WTC11 (cell line): ENCODE results near the gene STX8. TPM values are rescaled to one million over a fixed set of nuclear protein-coding genes. Genes with fewer than 3 reads are reported as not detected.

Experiments
- ATAC-seq: fragments of 200-7000 bp; cut with Tn5 transposase; 2 replicates; pipeline ENCODE4 v1.10.0; 2021; ENCODE audit warnings: mild to moderate bottlenecking, moderate library complexity
- CTCF ChIA-PET: fragments of 300-600 bp; sonication (Branson Sonifier 250); formaldehyde crosslinking; loops from one replicate; lab custom pipeline; 2021; ENCODE audit warnings: antibody characterized with exemption; lab: Charles Lee
- POLR2A ChIA-PET: fragments of 350-600 bp; sonication (Branson Sonifier 250); formaldehyde crosslinking; loops from one replicate; lab custom pipeline; 2021; ENCODE audit warnings: antibody characterized with exemption; lab: Charles Lee
- DNase-seq: peaks from one replicate; pipeline ENCODE4 v3.0.0; 2021; ENCODE audit warnings: low spot score
- H3K27ac Mint-ChIP-seq: 2 replicates; pipeline ENCODE4 v1.8.0; 2021; ENCODE audit warnings: mixed read lengths
- H3K27me3 Mint-ChIP-seq: 2 replicates; pipeline ENCODE4 v1.8.0; 2021; ENCODE audit warnings: low read depth, mild to moderate bottlenecking, moderate library complexity, mixed read lengths
- H3K36me3 Mint-ChIP-seq: 2 replicates; pipeline ENCODE4 v1.8.0; 2021; ENCODE audit warnings: mixed read lengths
- H3K4me1 Mint-ChIP-seq: 2 replicates; pipeline ENCODE4 v1.8.0; 2022; ENCODE audit warnings: mixed read lengths
- H3K4me3 Mint-ChIP-seq: 2 replicates; pipeline ENCODE4 v1.8.0; 2021; ENCODE audit warnings: mild to moderate bottlenecking, moderate library complexity, mixed read lengths
- H3K9me3 Mint-ChIP-seq: 2 replicates; pipeline ENCODE4 v1.8.0; 2021; ENCODE audit warnings: mixed read lengths
- CDX4 ChIP-seq: fragments of 250-450 bp; sonication (Bioruptor Pico); IDR thresholded peaks from 2 replicates; pipeline ENCODE4 v1.9.0; 2021; ENCODE audit warnings: moderate library complexity, mild to moderate bottlenecking, inconsistent platforms, borderline replicate concordance
- CREB1 ChIP-seq: sonication (generic); formaldehyde crosslinking; IDR thresholded peaks from 2 replicates; pipeline ENCODE4 v1.8.0; 2023; ENCODE audit warnings: mild to moderate bottlenecking, missing genetic modification reagents
- E2F1 ChIP-seq: sonication (generic); formaldehyde crosslinking; IDR thresholded peaks from 2 replicates; pipeline ENCODE4 v1.8.0; 2022; ENCODE audit warnings: mild to moderate bottlenecking, missing genetic modification reagents
- EMX1 ChIP-seq: fragments of 250-450 bp; sonication (Bioruptor Pico); IDR thresholded peaks from 2 replicates; pipeline ENCODE4 v1.8.0; 2021; ENCODE audit warnings: mild to moderate bottlenecking
- GABPB1 ChIP-seq: sonication (generic); formaldehyde crosslinking; IDR thresholded peaks from 2 replicates; pipeline ENCODE4 v1.8.1; 2023; ENCODE audit warnings: mild to moderate bottlenecking, missing genetic modification reagents
- HMGA2 ChIP-seq: fragments of 250-450 bp; sonication (Bioruptor Pico); IDR thresholded peaks from 2 replicates; pipeline ENCODE4 v1.4.0; 2021; ENCODE audit warnings: mild to moderate bottlenecking, moderate library complexity
- JUN ChIP-seq: sonication (generic); formaldehyde crosslinking; IDR thresholded peaks from 2 replicates; pipeline ENCODE4 v1.8.0; 2023; ENCODE audit warnings: mild to moderate bottlenecking, missing genetic modification reagents
- NFYB ChIP-seq: sonication (generic); formaldehyde crosslinking; conservative IDR thresholded peaks from 2 replicates; pipeline ENCODE4 v1.8.0; 2022; ENCODE audit warnings: low read depth, missing genetic modification reagents
- PRDM15 ChIP-seq: sonication (generic); formaldehyde crosslinking; IDR thresholded peaks from 2 replicates; pipeline ENCODE4 v1.8.0; 2022; ENCODE audit warnings: missing genetic modification reagents
- TEAD1 ChIP-seq: sonication (generic); formaldehyde crosslinking; IDR thresholded peaks from 2 replicates; pipeline ENCODE4 v1.8.0; 2022; ENCODE audit warnings: mild to moderate bottlenecking, missing genetic modification reagents
- USF1 ChIP-seq: sonication (generic); formaldehyde crosslinking; IDR thresholded peaks from 2 replicates; pipeline ENCODE4 v1.8.0; 2022; ENCODE audit warnings: mild to moderate bottlenecking, missing genetic modification reagents
- ZNF396 ChIP-seq: fragments of 250-450 bp; sonication (Bioruptor Pico); IDR thresholded peaks from 2 replicates; pipeline ENCODE4 v1.8.0; 2021; ENCODE audit warnings: mild to moderate bottlenecking, moderate library complexity, borderline replicate concordance
- ZNF512 ChIP-seq: sonication (generic); formaldehyde crosslinking; IDR thresholded peaks from 2 replicates; pipeline ENCODE4 v1.8.1; 2022; ENCODE audit warnings: missing genetic modification reagents, borderline replicate concordance
- total RNA-seq: library from RNA; stranded (reverse); gene quantifications from 3 replicates; pipeline ENCODE4 v1.2.3, GENCODE V29; 2021

STX8 gene
- total RNA-seq, 1 experiment from 2014 or later, result 39.9 TPM

GRCh38 chr17:9432134-9432885 lies 143.3 kb downstream of the STX8 start (continued):
- TF ChIP-seq USF1 (CRISPR knock-in tag), result no peak
- no peak for TF ChIP-seq CDX4 (CRISPR knock-in tag)

GRCh38 chr17:9431620-9432019 lies 144.0 kb downstream of the STX8 start:
- CTCF ChIA-PET, result no interaction called here

GRCh38 chr17:9427465-9428315 lies 147.9 kb downstream of the STX8 start:
- ChIA-PET POLR2A (no interaction called here), CTCF (no interaction called here)
- Mint-ChIP-seq H3K36me3 (0 out of 2 replicates have a peak, but pooled peaks cover 3% of the 10 kb centered on the region), H3K4me1 (peaks cover 13% of the 10 kb centered on the region), H3K9me3 (peaks cover 9% of the 10 kb centered on the region), H3K4me3 (no peak overlapping the region), H3K27me3 (no peaks in the 10 kb centered on the region), H3K27ac (0 out of 2 replicates have a peak overlapping the region, but pooled peaks have one; percentile 30)
- ATAC-seq (no peak), DNase-seq (no peak)
- TF ChIP-seq JUN (CRISPR knock-in tag) (no peak), ZNF512 (CRISPR knock-in tag) (no peak), NFYB (CRISPR knock-in tag) (no peak), E2F1 (CRISPR knock-in tag) (no peak), CREB1 (CRISPR knock-in tag) (no peak), TEAD1 (CRISPR knock-in tag) (no peak), GABPB1 (CRISPR knock-in tag) (no peak)

More at GRCh38 chr17:9431620-9432019, 144.0 kb downstream of the STX8 start:
- no peak overlapping the region for H3K4me3 Mint-ChIP-seq
- DNase-seq, result no peak
- TF ChIP-seq TEAD1 (CRISPR knock-in tag) (no peak), ZNF396 (CRISPR knock-in tag) (no peak), HMGA2 (CRISPR knock-in tag) (no peak), PRDM15 (no peak), EMX1 (no peak)
- TF ChIP-seq, all 79 proteins: peak for 0
- Mint-ChIP-seq H3K27me3 (no peaks in the 10 kb centered on the region), H3K36me3 (0 out of 2 replicates have a peak, but pooled peaks cover 3% of the 10 kb centered on the region), H3K27ac (no peak overlapping the region), H3K4me1 (peaks cover 5% of the 10 kb centered on the region), H3K9me3 (peaks cover 9% of the 10 kb centered on the region)
- no peak for ATAC-seq
- POLR2A ChIA-PET, result no interaction called here
